HG02970 (cell line): ENCODE data around the gene PLP2.
"Not testable (repeated sequence)": the region's sequence is repeated elsewhere in the genome, so short reads cannot be mapped to it uniquely, and the experiment has no call there.

Source experiments
- ATAC-seq: cut with Tn5 transposase; IDR thresholded peaks from one replicate; pipeline ENCODE4 v1.9.1; 2021; ENCODE audit warnings: mild to moderate bottlenecking, moderate library complexity, moderate number of reproducible peaks; ENCODE audit not compliant: unreplicated experiment, low FRiP score

Gene PLP2

DNA sequence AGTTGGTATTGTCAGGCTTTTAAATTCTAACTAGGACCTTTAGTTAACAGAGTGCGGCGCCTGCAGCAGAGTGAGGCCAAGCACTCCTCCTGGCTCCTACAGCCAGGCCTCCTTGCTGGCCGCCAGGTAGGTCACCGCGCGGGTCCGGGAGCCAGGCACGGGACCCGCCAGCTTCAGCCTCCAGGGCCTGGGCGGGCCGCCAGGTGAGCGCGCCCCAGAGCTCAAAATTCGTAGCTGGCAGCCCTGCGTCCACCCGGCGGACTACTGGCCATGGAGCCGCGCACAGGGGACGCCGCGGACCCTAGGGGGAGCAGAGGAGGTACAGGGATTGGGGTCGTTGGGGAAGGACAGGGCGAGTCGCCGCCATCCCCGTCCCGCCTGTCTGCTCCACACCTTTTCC is 9.1 kb upstream of the PLP2 start, which contains the start of gene MAGIX:
MAGIX (plus strand) TSS at position 139 of the 400 bp plus-strand sequence; CDS start at position 271, 132 bp downstream.
- no peak for ATAC-seq

DNA sequence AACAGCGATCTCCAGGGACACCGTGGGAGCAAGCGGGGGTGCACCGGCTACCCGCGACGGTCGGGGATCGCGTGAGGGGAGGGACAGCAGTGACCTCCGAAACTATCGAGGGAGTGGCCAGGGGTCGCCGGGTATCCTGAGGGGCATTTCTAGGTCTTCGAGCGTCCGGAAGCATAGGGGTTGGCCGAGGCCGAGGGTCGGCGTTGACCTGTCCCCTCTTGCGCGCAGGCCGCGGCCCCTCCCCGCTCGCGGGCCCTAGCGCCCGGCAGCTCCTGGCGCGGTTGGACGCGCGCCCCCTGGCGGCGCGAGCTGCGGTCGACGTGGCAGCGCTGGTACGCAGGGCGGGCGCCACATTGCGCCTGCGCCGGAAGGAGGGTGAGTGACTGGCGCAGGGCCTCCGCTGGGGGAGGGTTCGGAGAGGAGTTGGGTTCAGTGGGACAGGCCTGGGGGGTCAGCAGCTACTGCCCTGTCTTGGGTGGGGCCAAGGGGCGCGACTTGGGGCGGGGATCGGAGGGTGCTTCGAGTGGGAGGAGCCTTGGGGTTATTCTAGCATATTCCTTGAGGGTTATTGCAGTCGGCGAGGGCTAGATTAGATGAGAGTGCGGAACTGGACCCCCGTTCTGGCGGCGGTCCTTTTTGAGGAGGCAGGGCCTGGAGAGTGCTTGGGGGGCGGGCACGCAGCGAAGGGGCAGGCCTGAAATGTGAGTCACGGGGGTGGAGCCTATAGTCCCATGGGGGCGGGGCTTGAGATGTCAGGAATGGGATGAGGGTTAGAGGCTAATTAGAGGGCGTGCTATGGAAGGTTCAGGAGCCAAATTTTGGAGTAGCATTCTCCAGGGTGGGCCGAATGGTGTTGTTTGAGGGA is 7.9 kb upstream of the PLP2 start:
- peak; percentile 35 for ATAC-seq

DNA sequence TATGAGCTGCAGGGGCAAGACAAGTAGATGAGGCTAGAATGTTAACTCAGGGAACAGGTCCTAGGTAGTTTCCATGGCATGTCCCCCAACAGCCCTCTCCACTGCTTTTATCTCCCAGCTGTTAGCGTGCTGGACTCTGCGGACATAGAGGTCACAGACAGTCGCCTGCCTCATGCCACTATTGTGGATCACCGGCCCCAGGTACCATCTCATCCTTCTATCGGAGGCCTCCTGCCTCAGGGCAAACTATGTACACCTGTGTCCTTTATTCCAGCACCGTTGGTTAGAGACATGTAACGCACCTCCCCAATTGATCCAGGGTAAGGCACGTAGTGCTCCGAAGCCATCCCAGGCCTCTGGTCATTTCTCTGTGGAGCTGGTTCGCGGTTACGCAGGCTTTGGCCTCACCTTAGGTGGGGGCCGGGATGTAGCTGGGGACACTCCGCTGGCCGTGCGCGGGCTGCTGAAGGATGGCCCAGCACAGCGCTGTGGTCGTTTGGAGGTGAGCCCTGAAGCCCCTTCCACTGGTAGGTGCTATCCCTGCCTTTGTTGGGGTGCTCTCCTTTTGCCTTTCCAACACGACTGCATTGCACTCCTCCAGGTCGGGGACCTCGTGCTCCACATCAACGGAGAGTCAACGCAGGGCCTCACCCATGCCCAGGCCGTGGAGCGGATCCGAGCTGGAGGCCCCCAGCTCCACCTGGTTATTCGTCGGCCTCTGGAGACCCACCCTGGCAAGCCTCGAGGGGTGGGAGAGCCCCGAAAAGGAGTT is 6.9 kb upstream of the PLP2 start:
- ATAC-seq = no peak

DNA sequence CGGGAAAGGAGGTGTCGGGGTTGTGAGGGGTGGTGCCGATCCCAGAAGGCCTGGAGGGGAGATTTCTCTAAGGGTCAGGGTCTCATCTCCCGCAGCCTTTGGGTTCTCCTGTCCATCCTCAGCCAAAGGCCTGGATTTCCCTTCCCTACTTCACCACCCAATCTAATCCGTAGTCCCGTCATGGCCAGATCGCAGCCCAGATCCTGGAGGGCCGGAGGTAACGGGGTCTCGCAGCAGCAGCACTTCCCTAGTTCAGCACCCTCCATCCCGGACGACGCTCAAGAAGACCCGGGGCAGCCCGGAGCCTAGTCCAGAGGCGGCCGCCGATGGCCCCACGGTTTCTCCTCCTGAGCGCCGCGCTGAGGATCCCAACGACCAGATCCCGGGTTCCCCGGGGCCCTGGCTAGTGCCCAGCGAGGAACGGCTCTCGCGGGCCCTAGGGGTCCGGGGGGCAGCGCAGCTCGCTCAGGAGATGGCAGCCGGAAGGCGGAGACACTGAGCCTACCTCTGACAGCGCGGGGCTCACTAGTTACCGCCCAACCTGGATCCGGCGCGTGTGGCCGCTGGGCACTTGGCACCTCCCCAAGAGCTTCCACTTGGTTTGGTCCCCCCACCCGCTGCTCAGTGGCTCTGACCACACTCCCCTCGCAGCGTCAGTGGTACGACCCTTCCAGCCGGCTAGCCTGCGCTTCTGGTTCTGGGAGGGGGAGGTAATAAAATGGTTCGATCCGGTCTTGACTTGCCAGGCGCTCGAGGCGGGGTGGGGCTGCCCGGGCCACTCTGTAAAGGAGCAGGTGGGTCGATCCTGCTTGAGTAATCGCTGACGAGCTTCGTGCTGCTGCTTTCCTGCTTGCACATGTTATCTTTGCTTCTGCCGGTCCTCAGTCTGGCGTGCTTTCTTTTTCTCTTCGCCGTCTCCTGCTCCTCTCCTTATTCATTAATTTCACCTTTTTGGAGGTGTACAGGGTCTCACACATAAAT is 5.5 kb upstream of the PLP2 start:
- peak; percentile 38 for ATAC-seq

DNA sequence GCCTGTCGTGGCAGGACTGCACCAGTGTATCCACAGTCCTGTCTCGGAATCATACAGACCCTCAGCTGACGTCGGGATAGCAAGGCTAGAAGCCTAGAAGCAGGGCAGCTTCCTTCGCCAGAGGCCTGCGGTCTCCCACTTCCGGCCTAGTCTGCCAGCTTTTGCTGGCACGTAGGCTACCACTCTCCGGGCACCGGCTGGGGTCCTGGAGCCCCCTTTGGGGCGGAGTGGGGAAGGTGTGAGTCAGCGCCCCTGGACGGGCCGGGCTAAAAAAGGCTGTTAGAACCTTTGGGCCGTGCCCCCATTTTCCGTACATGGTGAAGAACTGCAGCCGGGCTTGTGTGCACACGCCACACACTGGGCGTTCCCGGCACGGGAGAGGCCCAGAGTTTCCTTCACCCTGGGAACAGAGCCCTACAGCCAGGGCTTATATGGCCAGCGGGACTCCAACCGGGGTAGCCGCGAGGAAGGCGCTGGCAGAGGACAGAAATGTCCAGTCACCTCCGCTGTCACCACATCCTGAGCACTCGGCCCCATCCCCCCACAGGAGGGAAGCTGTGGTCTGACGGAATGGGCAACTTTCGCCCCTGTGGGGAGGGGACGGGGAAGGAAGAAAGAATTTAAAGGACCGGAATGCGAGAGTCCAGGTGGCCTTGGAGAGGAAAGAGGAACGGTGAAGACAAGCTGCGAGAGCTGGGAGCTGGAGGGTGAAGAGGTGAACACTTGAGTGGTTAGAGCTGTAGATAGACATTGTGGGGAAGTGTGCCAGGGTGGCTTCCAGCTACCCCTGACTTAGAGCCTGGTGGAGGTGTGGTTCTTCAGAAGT is 4.6 kb upstream of the PLP2 start:
- ATAC-seq = peak; percentile 24

DNA sequence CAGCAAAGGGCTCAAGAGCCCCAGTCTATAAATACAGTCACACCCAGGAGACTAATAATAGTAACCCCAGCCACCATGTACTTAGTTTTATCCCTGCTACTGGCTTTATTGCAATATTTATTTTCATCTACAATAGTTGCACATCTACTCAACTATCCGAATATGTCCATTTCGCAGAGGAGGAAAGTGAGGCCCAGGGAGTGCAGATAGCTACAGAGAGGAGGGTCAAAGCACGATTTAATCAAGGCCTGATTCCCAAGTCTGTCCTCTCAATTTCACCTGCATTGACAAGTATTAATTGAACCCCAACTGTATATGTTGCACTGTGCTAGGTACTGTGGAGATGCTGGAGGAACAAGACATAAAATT is 4.0 kb upstream of the PLP2 start:
- no peak for ATAC-seq

DNA sequence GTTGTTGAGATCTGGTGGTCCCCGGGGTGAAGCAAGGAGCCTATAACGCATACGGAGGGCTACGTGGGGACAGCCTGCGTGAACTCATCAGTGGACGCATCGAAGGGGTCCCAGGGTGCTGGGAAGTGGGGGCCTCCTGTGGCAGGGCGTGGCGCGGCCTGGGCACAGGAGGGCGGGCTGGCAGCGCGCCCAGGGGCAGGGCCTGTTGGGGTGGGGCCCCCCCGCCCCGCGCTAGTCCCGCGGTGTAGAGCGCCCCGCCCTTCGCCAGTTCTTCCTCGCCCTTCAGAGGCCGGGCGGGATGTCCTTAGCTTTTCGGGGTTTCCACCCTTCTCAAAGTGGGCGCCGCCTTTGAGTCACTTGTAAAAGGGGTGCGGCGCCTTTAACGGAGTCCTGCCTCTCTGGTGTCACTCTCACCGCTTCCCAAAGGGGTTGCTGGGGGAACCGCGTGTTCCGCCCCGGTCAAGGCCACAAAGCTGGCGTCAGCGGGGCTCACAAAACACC is 632 bp downstream of the PLP2 start:
- peak; percentile 54 for ATAC-seq

DNA sequence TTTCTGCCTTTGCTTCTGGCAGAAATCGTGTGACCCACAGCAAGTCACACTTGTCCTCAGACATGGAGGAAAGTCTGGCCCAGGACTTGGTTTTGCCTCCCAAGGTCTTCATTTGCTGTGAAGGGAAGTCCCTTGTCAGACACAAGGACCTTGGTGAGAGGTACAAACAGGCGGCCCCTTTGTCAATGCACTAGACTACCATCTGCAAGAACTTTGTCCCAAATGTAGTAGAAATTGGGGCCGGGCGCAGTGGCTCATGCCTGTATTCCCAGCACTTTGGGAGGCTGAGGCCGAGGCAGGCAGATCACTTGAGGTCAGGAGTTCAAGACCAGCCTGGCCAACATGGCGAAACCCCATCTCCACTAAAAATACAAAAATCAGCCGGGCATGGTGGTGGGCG is 1.8 kb downstream of the PLP2 start:
- ATAC-seq = not testable (repeated sequence)

DNA sequence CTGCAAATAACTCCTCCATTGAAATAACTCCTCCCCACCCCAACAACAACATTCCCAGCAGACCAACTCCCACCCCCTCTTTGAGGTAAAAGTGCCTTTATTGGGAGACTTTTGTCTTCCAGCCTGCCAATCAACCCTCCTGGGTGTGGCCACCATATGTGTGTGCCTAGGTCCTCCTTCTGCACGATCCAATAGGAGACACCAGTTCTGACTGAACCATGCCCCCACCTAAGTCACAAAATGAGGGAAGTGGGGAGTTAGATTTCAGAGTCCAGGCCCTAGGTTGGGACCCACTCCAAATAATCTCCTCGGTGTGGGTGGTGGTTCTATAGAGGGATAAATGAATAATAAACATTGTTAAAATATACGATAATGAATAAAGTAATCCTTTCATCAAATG is 3.0 kb downstream of the PLP2 start:
- ATAC-seq = no peak

DNA sequence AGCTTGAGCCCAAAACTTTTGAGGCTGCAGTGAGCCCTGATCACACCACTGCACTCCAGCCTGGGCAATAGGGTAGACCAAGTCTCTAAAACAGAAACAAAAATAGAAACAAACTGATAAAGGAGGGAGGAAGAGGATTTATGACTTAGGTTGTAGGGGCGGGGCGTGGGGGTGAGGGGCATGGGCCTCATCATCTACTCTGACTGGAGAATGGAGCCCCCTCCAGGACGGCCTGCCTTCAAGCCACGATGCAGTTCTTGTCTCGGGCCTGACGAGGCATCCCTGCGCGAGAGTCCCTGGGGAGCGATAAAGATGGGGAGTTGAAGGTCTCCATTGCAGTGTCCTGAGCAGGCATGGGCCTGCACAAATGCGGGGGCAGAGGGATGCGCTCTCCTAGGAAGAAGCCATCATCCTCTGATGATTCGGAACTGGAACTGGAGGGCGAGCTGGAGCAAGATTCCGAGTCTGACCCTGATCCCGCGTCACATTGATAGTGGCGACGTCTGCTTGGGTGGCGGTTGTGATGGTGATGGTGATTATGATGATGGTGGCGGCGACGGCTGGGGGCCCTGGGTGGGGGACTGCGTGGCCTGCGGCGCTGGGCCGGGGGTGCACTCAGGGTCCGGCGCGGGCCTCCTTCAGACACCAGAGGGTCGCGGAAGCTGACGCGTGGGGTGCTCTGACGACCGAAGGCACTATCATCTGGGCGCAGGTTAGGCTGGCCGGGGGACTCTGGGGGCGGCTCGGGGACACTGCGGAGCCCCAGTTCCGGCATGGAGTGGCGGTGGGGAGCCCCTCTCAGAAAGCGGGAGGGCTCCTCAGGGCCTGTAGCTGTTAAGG is 4.0 kb downstream of the PLP2 start:
- no peak for ATAC-seq

DNA sequence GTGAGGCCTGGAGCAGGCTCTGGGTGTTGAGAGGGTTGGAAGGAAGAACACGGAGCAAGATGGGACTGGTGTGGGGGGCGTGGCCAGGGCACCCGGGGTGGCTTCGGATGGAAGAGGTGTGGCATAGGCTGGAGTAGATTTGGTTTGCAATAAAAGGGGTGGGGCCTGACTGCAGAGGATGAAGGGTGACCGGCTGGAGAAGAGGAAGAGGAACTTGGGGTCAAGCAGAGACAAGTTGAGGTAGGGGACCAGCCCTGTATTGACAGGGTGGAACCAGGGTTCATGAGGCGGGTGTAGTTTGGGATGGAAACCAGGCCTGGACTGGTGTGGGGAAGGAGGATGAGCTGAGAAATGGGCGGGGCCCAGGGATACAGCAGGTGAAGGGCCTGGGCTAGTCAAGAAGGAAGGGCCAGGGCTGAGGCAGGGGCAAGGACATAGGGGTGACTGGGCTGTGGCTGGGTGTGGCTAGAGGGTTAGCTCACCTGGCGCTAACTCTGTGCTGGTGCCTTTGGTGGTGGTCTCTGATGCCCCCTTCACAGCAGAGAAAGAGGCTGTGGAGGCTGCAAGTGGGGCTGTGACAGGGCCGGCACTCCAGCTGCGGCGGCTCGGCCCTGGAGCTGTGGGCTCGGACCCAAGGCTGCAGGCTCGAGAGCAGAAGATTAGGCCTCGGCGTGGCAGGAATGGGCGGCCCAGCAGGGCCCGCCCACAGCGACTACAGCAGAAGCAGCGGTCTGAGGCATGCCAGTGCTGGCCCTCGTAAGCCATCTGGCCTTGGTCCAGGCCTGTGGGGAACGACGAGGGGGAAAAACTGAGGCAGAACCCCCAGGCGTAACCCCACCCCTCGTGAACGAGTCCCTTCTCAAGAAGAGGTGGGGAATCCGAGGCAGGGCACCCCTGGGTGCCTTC is 5.0 kb downstream of the PLP2 start:
- no peak for ATAC-seq

DNA sequence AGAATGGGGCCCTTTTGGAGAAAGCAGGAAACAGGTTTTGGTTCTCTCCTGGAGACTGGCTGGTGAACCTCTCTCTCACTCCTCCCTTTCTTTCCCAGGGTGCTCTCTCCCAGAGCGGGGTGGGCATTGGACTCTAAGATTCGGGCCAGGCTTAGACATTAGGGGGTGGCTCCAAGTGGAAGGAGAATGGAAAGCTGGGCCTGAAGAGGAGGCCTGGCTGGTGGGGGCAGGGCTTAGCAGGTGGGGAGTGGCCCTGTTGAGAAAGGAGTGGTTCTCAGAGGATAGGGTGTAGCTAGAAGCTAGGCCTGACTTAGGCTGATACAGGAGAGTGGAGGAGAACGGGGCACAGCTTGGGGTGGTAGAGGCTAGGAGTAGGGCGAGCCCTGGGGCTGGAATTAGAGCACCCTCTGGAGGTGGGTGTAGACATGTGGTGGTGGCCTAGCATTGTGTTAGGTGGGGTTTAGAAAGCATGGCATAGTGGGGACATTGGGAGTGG is 5.7 kb downstream of the PLP2 start:
- no peak for ATAC-seq

DNA sequence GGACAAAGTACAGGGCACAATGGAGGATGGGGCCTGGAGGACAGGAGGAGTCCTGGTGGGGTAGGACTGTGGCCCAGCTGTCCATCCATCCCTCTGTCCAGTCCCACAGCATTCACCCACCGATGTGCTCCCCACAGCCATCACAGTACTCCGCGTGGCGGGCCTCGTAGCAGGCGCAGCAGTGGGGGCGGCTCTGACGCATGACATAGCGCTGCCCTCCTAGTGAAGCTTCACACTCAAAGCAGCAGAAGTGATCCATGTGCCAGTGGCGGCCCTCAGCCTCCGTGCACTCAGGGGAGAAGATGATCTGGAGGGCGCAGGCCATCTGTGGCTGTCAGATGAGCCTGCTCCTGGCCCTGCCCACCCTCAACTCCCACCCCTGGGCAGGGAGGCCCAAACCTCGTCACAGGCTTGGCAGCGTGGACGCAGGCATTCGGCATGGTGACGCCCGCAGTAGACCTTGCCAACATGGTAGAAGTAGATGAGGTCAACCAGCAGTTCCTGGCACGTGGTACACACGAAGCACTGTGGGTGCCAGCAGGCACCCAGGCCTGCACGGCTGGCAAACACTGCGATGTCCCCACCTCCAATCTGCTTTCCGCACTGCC is 6.3 kb downstream of the PLP2 start:
- no peak for ATAC-seq

DNA sequence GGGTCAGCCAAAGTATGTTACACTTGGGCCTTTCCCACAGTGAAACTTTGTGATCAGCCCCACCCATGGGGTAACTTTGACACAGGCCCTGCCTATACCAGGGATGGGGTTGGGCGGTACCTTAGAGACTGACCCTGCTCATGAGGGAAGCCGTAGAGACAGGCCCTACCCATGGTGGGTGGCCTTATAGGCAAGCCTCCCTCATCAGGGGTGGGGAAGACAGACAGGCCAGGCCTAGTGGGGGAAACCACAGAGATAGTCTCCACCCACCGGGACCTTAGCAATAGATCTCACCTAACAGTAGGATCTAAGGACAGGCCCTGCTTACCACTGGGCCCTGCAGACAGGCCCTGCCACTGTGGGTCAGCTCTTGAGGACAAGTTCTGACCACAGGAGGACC is 6.8 kb downstream of the PLP2 start:
- ATAC-seq = no peak

DNA sequence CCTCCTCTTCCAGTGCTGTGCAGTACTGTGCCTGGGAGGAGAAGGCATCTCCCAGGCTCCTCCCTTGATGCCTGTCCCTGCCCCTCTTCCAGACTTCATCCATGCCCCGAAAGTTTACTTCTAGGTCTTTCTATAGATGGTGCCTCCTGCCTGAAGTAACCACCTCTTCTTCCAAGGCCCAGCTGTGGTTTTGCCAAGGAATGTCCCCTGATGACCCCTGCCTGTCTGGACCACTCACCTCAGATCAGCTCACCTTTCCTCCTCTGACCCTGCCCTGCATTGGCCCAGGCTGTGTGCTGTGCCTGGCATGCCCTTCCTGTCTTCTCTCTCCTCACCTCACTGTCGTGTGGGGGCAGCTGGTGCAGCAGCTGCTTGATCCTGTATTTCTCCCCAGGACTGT is 7.7 kb downstream of the PLP2 start:
- no peak for ATAC-seq

DNA sequence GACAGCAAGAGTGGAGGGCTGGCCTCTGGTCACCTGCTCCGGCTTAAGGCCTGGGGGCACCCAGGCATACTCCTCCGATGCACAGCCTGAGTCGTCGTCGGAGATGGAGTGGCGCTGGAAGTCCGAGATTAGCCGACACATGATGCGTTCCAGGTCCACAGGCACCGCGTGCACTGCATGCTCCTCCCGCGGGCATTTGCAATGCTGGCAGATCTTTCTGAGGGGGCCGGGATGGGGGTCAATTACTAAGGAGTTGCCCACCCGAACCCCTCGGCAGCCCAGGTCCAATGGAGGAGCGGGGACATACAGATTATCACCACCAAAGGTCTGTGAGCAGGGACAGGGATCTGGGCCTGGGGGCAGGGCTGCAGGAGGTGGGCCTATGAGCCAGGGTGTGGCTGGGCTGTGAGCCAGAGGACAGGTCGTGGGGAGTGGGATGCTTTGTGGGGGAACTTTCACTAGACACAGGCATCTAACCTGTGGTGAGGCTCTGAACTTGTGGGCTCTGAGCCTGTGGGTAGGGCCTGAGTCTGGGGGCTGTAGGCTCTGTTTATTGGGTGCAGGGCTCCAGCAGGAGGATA is 12.1 kb downstream of the PLP2 start:
- no peak for ATAC-seq
